Effector memory CD4-positive, alpha-beta T cell (primary cell): ENCODE results near the gene SERPINB12.

Source experiments
- DNase-seq, 3 donors: peaks; one replicate each; pipeline ENCODE4 v3.0.0-alpha.2; 2020
- H3K27ac ChIP-seq: 2 replicates; pipeline ENCODE4 v1.7.0; 2013; ENCODE audit warnings: mild to moderate bottlenecking, low read length, moderate library complexity; ENCODE audit not compliant: insufficient read depth, poor library complexity, severe bottlenecking
- H3K27me3 ChIP-seq: replicated peaks from 2 replicates; pipeline ENCODE4 v1.7.0; 2013; ENCODE audit warnings: mild to moderate bottlenecking, low read length; ENCODE audit not compliant: insufficient read depth, control insufficient read depth, poor library complexity, severe bottlenecking
- H3K36me3 ChIP-seq: 2 replicates; pipeline ENCODE4 v1.7.0; 2013; ENCODE audit warnings: mild to moderate bottlenecking, low read length, moderate library complexity; ENCODE audit not compliant: control insufficient read depth, insufficient read depth
- H3K4me1 ChIP-seq: 2 replicates; pipeline ENCODE4 v1.7.0; 2013; ENCODE audit warnings: low read length, mild to moderate bottlenecking; ENCODE audit not compliant: control insufficient read depth, insufficient read depth, poor library complexity, severe bottlenecking
- H3K4me3 ChIP-seq: 2 replicates; pipeline ENCODE4 v1.7.0; 2013; ENCODE audit warnings: low read length, low read depth, mild to moderate bottlenecking; ENCODE audit not compliant: insufficient read depth, poor library complexity, severe bottlenecking
- H3K9me3 ChIP-seq: 2 replicates; pipeline ENCODE4 v1.7.0; 2013; ENCODE audit warnings: mild to moderate bottlenecking, low read length, moderate library complexity; ENCODE audit not compliant: control insufficient read depth
- total RNA-seq, 3 donors: gene quantifications; one replicate each; lab custom pipeline; 2026; lab: John Stamatoyannopoulos, UW

SERPINB12 gene
- 0 reads per million in 3 donors for total RNA-seq

- no peak within 1 kb of the TSS for H3K4me3 ChIP-seq
- DNase-seq = no peak
- H3K4me1 ChIP-seq = no peaks in the 10 kb centered on the region
- H3K36me3 ChIP-seq = no peaks in the 10 kb centered on the region
- no peak within 1 kb of the TSS for H3K27ac ChIP-seq
- H3K27me3 ChIP-seq = no peaks in the 10 kb centered on the region
- H3K9me3 ChIP-seq = no peaks in the 10 kb centered on the region
Measured at GRCh38 chr18:63542069-63542468, at the start of gene SERPINB12. Gene SERPINB12 (plus strand): TSS chr18:63542369. CDS start chr18:63556160, 13,791 bp downstream.

GRCh38 chr18:63492851-63493250 is 49.3 kb upstream of the SERPINB12 start:
- H3K9me3 ChIP-seq = no peaks in the 10 kb centered on the region
- H3K27ac ChIP-seq = no peak overlapping the region
- H3K27me3 ChIP-seq = no peaks in the 10 kb centered on the region
- H3K4me3 ChIP-seq = no peak overlapping the region
- H3K36me3 ChIP-seq = no peaks in the 10 kb centered on the region
- H3K4me1 ChIP-seq = no peaks in the 10 kb centered on the region
- DNase-seq = no peak

- no peaks in the 10 kb centered on the region for H3K36me3 ChIP-seq
- H3K4me3 ChIP-seq = no peak overlapping the region
- no peaks in the 10 kb centered on the region for H3K4me1 ChIP-seq
- no peak for DNase-seq
- no peak overlapping the region for H3K27ac ChIP-seq
- no peaks in the 10 kb centered on the region for H3K27me3 ChIP-seq
- no peaks in the 10 kb centered on the region for H3K9me3 ChIP-seq
Measured at GRCh38 chr18:63495675-63496074, 46.5 kb upstream of the SERPINB12 start.

GRCh38 chr18:63505566-63506335 is 36.4 kb upstream of the SERPINB12 start:
- Histone ChIP-seq H3K4me1 (no peaks in the 10 kb centered on the region), H3K4me3 (no peak overlapping the region), H3K9me3 (no peaks in the 10 kb centered on the region), H3K27me3 (no peaks in the 10 kb centered on the region), H3K36me3 (no peaks in the 10 kb centered on the region), H3K27ac (no peak overlapping the region)
- no peak for DNase-seq

- Histone ChIP-seq H3K4me3 (no peak overlapping the region), H3K27me3 (no peaks in the 10 kb centered on the region), H3K27ac (no peak overlapping the region), H3K36me3 (no peaks in the 10 kb centered on the region), H3K4me1 (no peaks in the 10 kb centered on the region), H3K9me3 (no peaks in the 10 kb centered on the region)
- no peak for DNase-seq
Measured at GRCh38 chr18:63506336-63506646, 35.9 kb upstream of the SERPINB12 start.

- no peaks in the 10 kb centered on the region for H3K27me3 ChIP-seq
- H3K4me3 ChIP-seq = no peak overlapping the region
- no peaks in the 10 kb centered on the region for H3K36me3 ChIP-seq
- no peak overlapping the region for H3K27ac ChIP-seq
- no peaks in the 10 kb centered on the region for H3K4me1 ChIP-seq
- H3K9me3 ChIP-seq = no peaks in the 10 kb centered on the region
- DNase-seq = no peak
Measured at GRCh38 chr18:63508596-63508995, 33.6 kb upstream of the SERPINB12 start.

GRCh38 chr18:63511285-63511684 is 30.9 kb upstream of the SERPINB12 start:
- DNase-seq = no peak
- H3K27me3 ChIP-seq = no peaks in the 10 kb centered on the region
- H3K27ac ChIP-seq = no peak overlapping the region
- no peaks in the 10 kb centered on the region for H3K9me3 ChIP-seq
- H3K36me3 ChIP-seq = no peaks in the 10 kb centered on the region
- H3K4me1 ChIP-seq = no peaks in the 10 kb centered on the region
- H3K4me3 ChIP-seq = no peak overlapping the region

GRCh38 chr18:63514326-63514725 is 27.8 kb upstream of the SERPINB12 start:
- no peaks in the 10 kb centered on the region for H3K9me3 ChIP-seq
- H3K27me3 ChIP-seq = no peaks in the 10 kb centered on the region
- no peak overlapping the region for H3K27ac ChIP-seq
- no peak for DNase-seq
- no peaks in the 10 kb centered on the region for H3K36me3 ChIP-seq
- no peak overlapping the region for H3K4me3 ChIP-seq
- no peaks in the 10 kb centered on the region for H3K4me1 ChIP-seq

GRCh38 chr18:63514888-63515678 is 27.1 kb upstream of the SERPINB12 start:
- Histone ChIP-seq H3K27me3 (no peaks in the 10 kb centered on the region), H3K9me3 (no peaks in the 10 kb centered on the region), H3K27ac (no peak overlapping the region), H3K36me3 (no peaks in the 10 kb centered on the region), H3K4me3 (no peak overlapping the region), H3K4me1 (no peaks in the 10 kb centered on the region)
- no peak for DNase-seq

GRCh38 chr18:63515801-63516200 is 26.4 kb upstream of the SERPINB12 start:
- H3K4me1 ChIP-seq = no peaks in the 10 kb centered on the region
- H3K4me3 ChIP-seq = no peak overlapping the region
- no peaks in the 10 kb centered on the region for H3K27me3 ChIP-seq
- H3K27ac ChIP-seq = no peak overlapping the region
- no peaks in the 10 kb centered on the region for H3K36me3 ChIP-seq
- no peaks in the 10 kb centered on the region for H3K9me3 ChIP-seq
- no peak for DNase-seq
